Ovary (tissue), 9 donors: ENCODE measurements around the gene TNFRSF14. TPM values are rescaled to one million over a fixed set of nuclear protein-coding genes. Genes with fewer than 3 reads are reported as not detected.

Source experiments
- DNase-seq, 5 donors: peaks; one replicate each; pipeline ENCODE4 v3.0.0-alpha.2; 2019 to 2020
- H3K27ac ChIP-seq, 2 donors: fragments of 200-600 bp; one replicate each; pipeline versions ENCODE4 v1.5.1 to v1.8.0; 2019 to 2022
- H3K27me3 ChIP-seq: fragments of 200-600 bp; one replicate; pipeline ENCODE4 v1.8.0; 2022
- H3K36me3 ChIP-seq: fragments of 200-600 bp; sonication (generic); one replicate; pipeline ENCODE4 v1.5.1; 2019
- H3K4me1 ChIP-seq: one replicate; pipeline ENCODE4 v1.8.1; 2013; ENCODE audit warnings: mild to moderate bottlenecking, moderate library complexity; ENCODE audit not compliant: insufficient read depth
- H3K4me3 ChIP-seq: fragments of 200-600 bp; sonication (generic); one replicate; pipeline ENCODE4 v1.5.1; 2017
- H3K9me3 ChIP-seq, 2 donors: fragments of 200-600 bp in 1 of 2; sonication (generic) in 1 of 2; one replicate each; pipeline versions ENCODE4 v1.5.1 to v1.8.1; 2013 to 2019; ENCODE audit warnings: mild to moderate bottlenecking in 1 of 2, moderate library complexity in 1 of 2
- EP300 ChIP-seq: sonication (generic); formaldehyde crosslinking; IDR thresholded peaks from one replicate; pipeline ENCODE4 v1.6.1; 2017; ENCODE audit warnings: antibody characterized with exemption
- POLR2A ChIP-seq: fragments of 450-650 bp; IDR thresholded peaks from one replicate; pipeline ENCODE4 v1.6.1; 2017; ENCODE audit warnings: antibody characterized with exemption, mild to moderate bottlenecking, moderate library complexity
- WGBS, 3 donors: extraction: QIAGEN DNeasy Blood & Tissue Kit in 1 of 3; methylation state at CpG; one replicate each; pipeline versions ENCODE4 v1.1.5 to v1.1.7; 2013 to 2017; 5-methylcytosine and 5-hydroxymethylcytosine counted together
- intact Hi-C, 4 donors: fragments of 100-400 bp; cut with DNase I; formaldehyde crosslinking; loops; one replicate each; pipeline versions ENCODE4 v1.11.0 to v1.15.1; 2022 to 2023
- polyA plus RNA-seq, 2 donors: library from polyadenylated mRNA; stranded (reverse); fragments of 200-250 nt in 1 of 2; fragments of 350-450 nt in 1 of 2; fragmentation: Illumina TruSeq in 1 of 2; extraction: RNeasy Lipid Tissue Mini Kit (QIAGEN cat#74804) in 1 of 2; gene quantifications; one replicate each; pipeline ENCODE4 v1.2.3, GENCODE V29; 2013 to 2014
- total RNA-seq, 7 donors: library from RNA; depleted of rRNA in 2 of 7; stranded (reverse); fragments of >200 nt in 2 of 7; fragmentation: NEBNext Ultra II Directional in 3 of 7; extraction: Animal tissue kit (Norgen Biotek cat#: 25700) in 3 of 7; gene quantifications; one replicate each; pipeline versions ENCODE4 v1.1.0 to v1.2.4, GENCODE V29; 2016 to 2023
- TF ChIP-seq, protein P1 (sequence below), 3 donors: fragments of 450-650 bp in 2 of 3; fragments of 200-600 bp in 1 of 3; IDR thresholded peaks; one replicate each; pipeline versions ENCODE4 v1.5.1 to v1.8.0; 2016 to 2022; ENCODE audit warnings: antibody characterized with exemption in 3 of 3, mild to moderate bottlenecking in 1 of 3
- donor health status: DM: no; HTN: no; CAD: no; lungs with moderate emphysema.
- donor health status: DM: no; HTN: no; CAD: no.
- donor health status: Bipolar disorder and iron deficiency.
- donor health status: DM: yes; HTN: yes; CAD: no.
- donor health status: DM: no; HTN: no; CAD: no.
- donor health status: DM: yes; HTN: yes; CAD: no.

TNFRSF14 gene
- total and polyA plus RNA-seq, 9 donors = 4.3 to 78.5 (median 57.6) TPM

DNA sequence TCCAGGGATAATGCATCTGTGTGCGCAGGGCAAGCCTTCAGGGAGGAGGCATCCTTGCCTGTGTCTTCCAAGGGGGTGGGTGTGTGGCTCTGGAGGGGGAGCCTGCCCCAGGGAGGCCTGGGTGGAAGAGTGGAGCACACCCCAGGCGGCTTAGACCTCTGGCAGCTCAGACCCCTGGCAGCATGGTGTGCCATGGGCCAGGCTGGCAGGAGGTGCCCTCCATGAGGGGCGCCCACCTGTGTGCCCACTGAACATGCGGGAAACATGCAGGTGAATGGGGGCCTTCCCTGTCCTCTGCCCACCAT lies 28.7 kb upstream of the TNFRSF14 start:
- peaks cover 21% of the 10 kb centered on the region for H3K4me1 ChIP-seq
- intact Hi-C loops = no loop called here
- H3K27ac ChIP-seq = no peak overlapping the region
- peaks cover 21% of the 10 kb centered on the region for H3K27me3 ChIP-seq
- no peak for TF ChIP-seq EP300
- no peak for TF ChIP-seq POLR2A
- TF ChIP-seq, protein P1, sequence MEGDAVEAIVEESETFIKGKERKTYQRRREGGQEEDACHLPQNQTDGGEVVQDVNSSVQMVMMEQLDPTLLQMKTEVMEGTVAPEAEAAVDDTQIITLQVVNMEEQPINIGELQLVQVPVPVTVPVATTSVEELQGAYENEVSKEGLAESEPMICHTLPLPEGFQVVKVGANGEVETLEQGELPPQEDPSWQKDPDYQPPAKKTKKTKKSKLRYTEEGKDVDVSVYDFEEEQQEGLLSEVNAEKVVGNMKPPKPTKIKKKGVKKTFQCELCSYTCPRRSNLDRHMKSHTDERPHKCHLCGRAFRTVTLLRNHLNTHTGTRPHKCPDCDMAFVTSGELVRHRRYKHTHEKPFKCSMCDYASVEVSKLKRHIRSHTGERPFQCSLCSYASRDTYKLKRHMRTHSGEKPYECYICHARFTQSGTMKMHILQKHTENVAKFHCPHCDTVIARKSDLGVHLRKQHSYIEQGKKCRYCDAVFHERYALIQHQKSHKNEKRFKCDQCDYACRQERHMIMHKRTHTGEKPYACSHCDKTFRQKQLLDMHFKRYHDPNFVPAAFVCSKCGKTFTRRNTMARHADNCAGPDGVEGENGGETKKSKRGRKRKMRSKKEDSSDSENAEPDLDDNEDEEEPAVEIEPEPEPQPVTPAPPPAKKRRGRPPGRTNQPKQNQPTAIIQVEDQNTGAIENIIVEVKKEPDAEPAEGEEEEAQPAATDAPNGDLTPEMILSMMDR (IDR thresholded peaks at IDR 0.05) = no peak
- 92 to 96% (median 93%) methylated on average over 4 of the region's 4 CpGs for WGBS, 3 donors
- no peaks in the 10 kb centered on the region for H3K9me3 ChIP-seq
- no peak overlapping the region for H3K4me3 ChIP-seq
- no peaks in the 10 kb centered on the region for H3K36me3 ChIP-seq
- no peak for DNase-seq

DNA sequence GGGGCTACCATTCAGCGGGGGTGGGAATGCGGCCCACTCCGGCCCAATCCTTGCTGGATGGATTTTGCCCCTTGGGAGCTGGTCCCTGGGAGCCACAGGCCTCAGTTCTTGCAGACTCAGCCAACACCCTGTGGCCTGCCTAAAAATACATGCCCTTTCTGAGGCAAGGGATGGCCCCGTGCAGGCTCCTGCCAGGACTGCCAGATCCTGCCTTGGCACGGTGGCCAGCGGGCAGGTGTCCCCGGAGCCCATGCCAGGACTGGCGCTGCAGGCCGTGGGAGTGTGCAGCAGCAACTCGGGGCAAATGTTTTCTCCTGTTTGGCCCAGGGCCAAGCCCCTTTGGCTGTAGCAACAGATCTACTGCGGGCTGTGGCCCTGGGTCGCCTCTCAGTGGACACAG lies 28.2 kb upstream of the TNFRSF14 start:
- intact Hi-C loops = no loop called here
- Histone ChIP-seq H3K9me3 (no peaks in the 10 kb centered on the region), H3K36me3 (no peaks in the 10 kb centered on the region), H3K4me1 (peaks cover 21% of the 10 kb centered on the region), H3K4me3 (no peak overlapping the region), H3K27ac (no peak overlapping the region), H3K27me3 (peaks cover 21% of the 10 kb centered on the region)
- DNase-seq = peak in 2 of 5 donors; percentile 61 to 64
- TF ChIP-seq EP300 (no peak), POLR2A (no peak)
- TF ChIP-seq, protein P1 (IDR thresholded peaks at IDR 0.05) = no peak
- WGBS, 3 donors = 53 to 63% (median 54%) methylated on average over 7 to 12 of the region's 12 CpGs

DNA sequence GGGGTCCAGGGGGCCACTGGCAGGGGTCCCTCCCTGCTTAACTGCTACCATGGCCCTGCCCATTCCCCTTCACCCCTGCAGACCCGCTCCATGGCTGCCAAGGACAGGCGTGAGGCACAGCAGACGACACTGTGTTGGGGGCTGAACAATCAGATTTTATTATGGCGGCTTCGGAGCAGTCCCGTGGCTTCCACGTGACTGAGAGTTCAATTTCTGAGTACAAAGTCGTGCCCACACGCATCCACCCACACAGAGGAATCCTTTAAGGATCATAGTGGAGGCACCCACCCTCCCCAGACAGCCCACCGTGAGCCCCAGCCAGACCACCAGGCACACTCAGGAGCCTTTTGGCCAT lies 27.6 kb upstream of the TNFRSF14 start:
- Histone ChIP-seq H3K9me3 (no peaks in the 10 kb centered on the region), H3K27ac (no peak overlapping the region), H3K36me3 (no peaks in the 10 kb centered on the region), H3K4me3 (no peak overlapping the region), H3K4me1 (peaks cover 21% of the 10 kb centered on the region), H3K27me3 (peaks cover 24% of the 10 kb centered on the region)
- TF ChIP-seq EP300 (no peak), POLR2A (no peak)
- TF ChIP-seq, protein P1 (IDR thresholded peaks at IDR 0.05) = no peak
- intact Hi-C loops = no loop called here
- DNase-seq = no peak
- WGBS, 3 donors = 38 to 43% (median 43%) methylated on average over 9 to 10 of the region's 10 CpGs

DNA sequence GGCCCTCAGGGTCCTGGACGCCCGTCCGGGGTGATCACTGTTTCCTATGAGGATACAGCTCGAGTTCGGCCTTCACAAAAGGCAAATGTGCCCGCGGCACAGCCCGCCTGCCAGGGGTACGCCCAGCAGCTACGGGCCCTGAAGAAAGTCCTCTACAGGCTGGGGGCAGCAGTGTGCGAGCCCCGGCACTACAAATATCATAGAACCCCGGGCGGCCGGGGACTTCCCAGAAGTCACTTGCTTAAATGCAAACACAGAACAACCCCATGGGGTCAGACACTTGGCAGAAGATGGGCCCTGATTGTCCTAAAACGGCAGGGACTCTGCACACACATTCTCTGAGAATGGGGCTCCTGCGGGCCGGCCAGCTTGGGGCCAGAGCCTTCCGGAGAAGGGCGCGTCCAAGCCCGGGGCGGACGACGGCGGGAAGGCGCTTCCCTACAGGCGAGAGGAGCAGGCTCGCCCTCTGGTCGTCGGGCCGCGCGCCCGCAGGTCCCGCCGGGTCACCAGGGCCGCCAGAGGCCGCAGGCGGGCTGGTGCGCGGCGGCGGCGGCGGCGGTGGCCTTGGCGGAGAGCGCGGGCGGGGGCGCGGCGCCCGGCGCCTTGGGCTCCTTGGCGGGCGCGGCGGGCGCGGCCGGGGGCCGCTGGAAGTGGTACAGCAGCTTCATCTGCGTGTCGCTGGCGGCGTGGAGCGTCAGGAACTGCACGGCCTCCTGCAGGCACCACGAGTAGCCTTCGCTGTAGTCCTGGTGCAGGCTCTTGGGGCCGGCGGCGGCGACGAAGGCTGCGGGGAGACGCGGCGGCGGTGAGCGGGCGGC lies 27.0 kb upstream of the TNFRSF14 start:
- TF ChIP-seq, protein P1 (IDR thresholded peaks at IDR 0.05) = no peak
- TF ChIP-seq POLR2A = no peak
- no peak for TF ChIP-seq EP300
- Histone ChIP-seq H3K27ac (no peak overlapping the region), H3K4me3 (no peak overlapping the region), H3K9me3 (no peaks in the 10 kb centered on the region), H3K27me3 (peaks cover 24% of the 10 kb centered on the region), H3K36me3 (no peaks in the 10 kb centered on the region), H3K4me1 (peaks cover 18% of the 10 kb centered on the region)
- WGBS, 3 donors = 4 to 17% (median 15%) methylated on average over 21 to 84 of the region's 84 CpGs
- DNase-seq = no peak
- intact Hi-C loops = no loop called here
